OCI-LY1 (cell line): Measurements from ENCODE around the gene ACVR1.

Experiments
- EZH2 ChIP-seq: fragments of 200-600 bp; sonication (generic), shearing (Covaris generic); IDR thresholded peaks from 2 replicates; pipeline ENCODE4 v1.8.0; 2017; ENCODE audit warnings: borderline replicate concordance, mixed run types, mild to moderate bottlenecking, antibody characterized with exemption, low read length, moderate library complexity, mixed read lengths
- TF ChIP-seq, protein P1 (sequence below): fragments of 200-600 bp; sonication (generic), shearing (Covaris generic); IDR thresholded peaks from 2 replicates; pipeline ENCODE4 v1.5.1; 2017; ENCODE audit warnings: mild to moderate bottlenecking, antibody characterized with exemption, low read length, moderate library complexity, mixed read lengths

DNA sequence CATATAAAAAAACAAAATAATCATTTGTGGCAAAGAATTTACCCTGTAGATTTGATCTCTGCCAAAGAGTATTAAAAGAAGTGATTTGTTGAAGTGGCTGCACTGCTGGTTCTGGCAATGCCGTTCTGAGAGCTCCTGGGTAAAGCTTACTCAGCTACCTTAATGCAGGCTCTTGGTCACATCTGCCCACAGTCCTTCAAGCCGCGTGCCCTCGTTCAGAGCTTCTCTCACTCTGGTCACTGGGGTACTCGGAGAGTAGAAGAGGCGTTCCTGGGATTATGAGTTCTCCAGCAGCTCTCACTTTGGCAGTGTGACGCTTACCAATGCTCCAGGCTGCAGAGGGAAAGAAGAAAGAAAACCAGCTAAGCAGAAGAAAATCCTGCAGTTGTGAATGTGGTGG lies 57.9 kb downstream of the ACVR1 start:
- TF ChIP-seq, protein P1, sequence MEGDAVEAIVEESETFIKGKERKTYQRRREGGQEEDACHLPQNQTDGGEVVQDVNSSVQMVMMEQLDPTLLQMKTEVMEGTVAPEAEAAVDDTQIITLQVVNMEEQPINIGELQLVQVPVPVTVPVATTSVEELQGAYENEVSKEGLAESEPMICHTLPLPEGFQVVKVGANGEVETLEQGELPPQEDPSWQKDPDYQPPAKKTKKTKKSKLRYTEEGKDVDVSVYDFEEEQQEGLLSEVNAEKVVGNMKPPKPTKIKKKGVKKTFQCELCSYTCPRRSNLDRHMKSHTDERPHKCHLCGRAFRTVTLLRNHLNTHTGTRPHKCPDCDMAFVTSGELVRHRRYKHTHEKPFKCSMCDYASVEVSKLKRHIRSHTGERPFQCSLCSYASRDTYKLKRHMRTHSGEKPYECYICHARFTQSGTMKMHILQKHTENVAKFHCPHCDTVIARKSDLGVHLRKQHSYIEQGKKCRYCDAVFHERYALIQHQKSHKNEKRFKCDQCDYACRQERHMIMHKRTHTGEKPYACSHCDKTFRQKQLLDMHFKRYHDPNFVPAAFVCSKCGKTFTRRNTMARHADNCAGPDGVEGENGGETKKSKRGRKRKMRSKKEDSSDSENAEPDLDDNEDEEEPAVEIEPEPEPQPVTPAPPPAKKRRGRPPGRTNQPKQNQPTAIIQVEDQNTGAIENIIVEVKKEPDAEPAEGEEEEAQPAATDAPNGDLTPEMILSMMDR = no peak
- TF ChIP-seq EZH2 = no peak
